Body of pancreas (tissue), 4 donors: ENCODE data around the gene INAVA.

Experiments used
- POLR2A ChIP-seq, 3 donors: fragments of 450-650 bp; IDR thresholded peaks; one replicate each; pipeline ENCODE4 v1.6.1; 2016; ENCODE audit warnings: antibody characterized with exemption in 3 of 3, mild to moderate bottlenecking in 2 of 3
- TF ChIP-seq, protein P1 (sequence below), 7 experiments: fragments of 450-650 bp in 4 of 7; fragments of 200-600 bp in 3 of 7; sonication (generic) in 3 of 7; IDR thresholded peaks; one replicate each; pipeline ENCODE4 v1.5.1; 2016 to 2019; ENCODE audit warnings: antibody characterized with exemption in 7 of 7

DNA sequence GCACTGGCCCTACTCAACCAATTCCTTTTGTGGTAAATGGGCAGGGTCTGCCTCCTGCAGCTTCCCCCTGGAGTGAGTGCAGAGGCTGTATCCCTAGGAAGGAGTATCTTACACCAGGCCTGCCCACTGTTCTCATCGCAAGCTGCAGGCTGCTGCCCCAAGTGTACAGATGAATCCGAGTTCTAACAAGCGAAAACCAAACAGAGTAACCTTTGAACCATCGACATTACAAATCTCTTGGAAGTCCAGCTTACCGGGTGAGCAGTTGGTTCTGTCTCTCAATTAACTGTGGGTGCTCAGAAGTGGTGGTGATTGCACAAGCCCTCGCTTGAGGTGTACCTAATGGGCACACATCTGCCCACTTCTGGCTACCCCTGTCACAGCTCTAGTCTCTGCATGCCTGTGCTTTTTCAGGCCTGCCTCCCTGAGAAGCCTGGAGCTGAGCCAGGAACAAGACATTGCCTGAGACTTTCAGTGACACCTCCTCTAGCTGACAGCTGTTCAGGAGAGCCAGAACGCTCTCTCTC, 22.7 kb downstream of the INAVA start:
- TF ChIP-seq, protein P1, sequence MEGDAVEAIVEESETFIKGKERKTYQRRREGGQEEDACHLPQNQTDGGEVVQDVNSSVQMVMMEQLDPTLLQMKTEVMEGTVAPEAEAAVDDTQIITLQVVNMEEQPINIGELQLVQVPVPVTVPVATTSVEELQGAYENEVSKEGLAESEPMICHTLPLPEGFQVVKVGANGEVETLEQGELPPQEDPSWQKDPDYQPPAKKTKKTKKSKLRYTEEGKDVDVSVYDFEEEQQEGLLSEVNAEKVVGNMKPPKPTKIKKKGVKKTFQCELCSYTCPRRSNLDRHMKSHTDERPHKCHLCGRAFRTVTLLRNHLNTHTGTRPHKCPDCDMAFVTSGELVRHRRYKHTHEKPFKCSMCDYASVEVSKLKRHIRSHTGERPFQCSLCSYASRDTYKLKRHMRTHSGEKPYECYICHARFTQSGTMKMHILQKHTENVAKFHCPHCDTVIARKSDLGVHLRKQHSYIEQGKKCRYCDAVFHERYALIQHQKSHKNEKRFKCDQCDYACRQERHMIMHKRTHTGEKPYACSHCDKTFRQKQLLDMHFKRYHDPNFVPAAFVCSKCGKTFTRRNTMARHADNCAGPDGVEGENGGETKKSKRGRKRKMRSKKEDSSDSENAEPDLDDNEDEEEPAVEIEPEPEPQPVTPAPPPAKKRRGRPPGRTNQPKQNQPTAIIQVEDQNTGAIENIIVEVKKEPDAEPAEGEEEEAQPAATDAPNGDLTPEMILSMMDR (IDR thresholded peaks at IDR 0.05): no peak
- TF ChIP-seq POLR2A (IDR thresholded peaks at IDR 0.05): no peak
